Neural cell (in vitro differentiated cells): Measurements from ENCODE around the gene ZC2HC1B. TPM values are rescaled to one million over a fixed set of nuclear protein-coding genes. Genes with fewer than 3 reads are reported as not detected.

Source experiments
- H2AFZ ChIP-seq: fragments of 200-600, 300-800 bp; sonication (generic), shearing (Covaris generic); 2 replicates; pipeline ENCODE4 v1.6.0; 2014; ENCODE audit warnings: low read depth, mild to moderate bottlenecking, antibody characterized with exemption, low read length, moderate library complexity
- H3F3A ChIP-seq: fragments of 200-600 bp; shearing (Covaris generic); 2 replicates; pipeline ENCODE4 v1.6.1; 2016; ENCODE audit warnings: mild to moderate bottlenecking, moderate library complexity, mixed read lengths, antibody characterized with exemption, low read length; ENCODE audit not compliant: insufficient read depth, poor library complexity, severe bottlenecking
- H3K27ac ChIP-seq: fragments of 200-600, 300-800 bp; sonication (generic), shearing (Covaris generic); 2 replicates; pipeline ENCODE4 v1.5.1; 2014; ENCODE audit warnings: mild to moderate bottlenecking, low read length, moderate library complexity
- H3K27me3 ChIP-seq: fragments of 300-800, 200-600 bp; sonication (generic), shearing (Covaris generic); 2 replicates; pipeline ENCODE4 v1.6.0; 2014; ENCODE audit warnings: mild to moderate bottlenecking, low read depth, low read length, moderate library complexity; ENCODE audit not compliant: insufficient read depth
- H3K36me3 ChIP-seq: fragments of 300-800, 200-600 bp; sonication (generic), shearing (Covaris generic); 2 replicates; pipeline ENCODE4 v1.5.1; 2014; ENCODE audit warnings: mild to moderate bottlenecking, antibody characterized with exemption, low read length, moderate library complexity; ENCODE audit not compliant: insufficient read depth
- H3K4me2 ChIP-seq: fragments of 300-800, 200-600 bp; sonication (generic), shearing (Covaris generic); 2 replicates; pipeline ENCODE4 v1.6.0; 2014; ENCODE audit warnings: mild to moderate bottlenecking, low read length
- H3K4me3 ChIP-seq: fragments of 300-800, 200-600 bp; sonication (generic), shearing (Covaris generic); 2 replicates; pipeline ENCODE4 v1.5.1; 2014; ENCODE audit warnings: mild to moderate bottlenecking, low read length, moderate library complexity
- H3K79me2 ChIP-seq: fragments of 200-600 bp; shearing (Covaris generic); replicated peaks from 2 replicates; pipeline ENCODE4 v1.6.0; 2014; ENCODE audit warnings: mild to moderate bottlenecking, low read length, moderate library complexity; ENCODE audit not compliant: insufficient read depth
- H3K9ac ChIP-seq: fragments of 300-800, 200-600 bp; sonication (generic), shearing (Covaris generic); 2 replicates; pipeline ENCODE4 v1.6.1; 2016; ENCODE audit warnings: mild to moderate bottlenecking, low read length, mixed read lengths
- H3K9me2 ChIP-seq: fragments of 200-600 bp; shearing (Covaris generic); 2 replicates; pipeline ENCODE4 v1.6.1; 2016; ENCODE audit warnings: mild to moderate bottlenecking, low read length, mixed read lengths; ENCODE audit not compliant: insufficient read depth
- H3K9me3 ChIP-seq: fragments of 200-600, 300-800 bp; sonication (generic), shearing (Covaris generic); 2 replicates; pipeline ENCODE4 v1.6.1; 2016; ENCODE audit warnings: mild to moderate bottlenecking, mixed run types, low read length, moderate library complexity, mixed read lengths
- H4K20me1 ChIP-seq: fragments of 200-600 bp; shearing (Covaris generic); 2 replicates; pipeline ENCODE4 v1.6.1; 2016; ENCODE audit warnings: mild to moderate bottlenecking, mixed run types; ENCODE audit not compliant: insufficient read depth
- CTCF ChIP-seq: fragments of 450-650 bp; IDR thresholded peaks from 2 replicates; pipeline ENCODE4 v1.5.1; 2014; ENCODE audit warnings: antibody characterized with exemption, mild to moderate bottlenecking, moderate library complexity; ENCODE audit not compliant: poor library complexity, severe bottlenecking
- EP300 ChIP-seq: fragments of 450-650 bp; conservative IDR thresholded peaks from 2 replicates; pipeline ENCODE4 v1.6.1; 2014; ENCODE audit warnings: antibody characterized with exemption, mild to moderate bottlenecking, moderate library complexity; ENCODE audit not compliant: poor library complexity, severe bottlenecking
- EZH2 ChIP-seq: fragments of 200-600, 300-800 bp; shearing (Covaris generic), sonication (generic); IDR thresholded peaks from 2 replicates; pipeline ENCODE4 v1.6.1; 2014; ENCODE audit warnings: antibody characterized with exemption, low read length, borderline replicate concordance, mild to moderate bottlenecking; ENCODE audit not compliant: insufficient read depth, poor library complexity, severe bottlenecking
- MXI1 ChIP-seq: fragments of 450-650 bp; conservative IDR thresholded peaks from 2 replicates; pipeline ENCODE4 v1.6.1; 2014; ENCODE audit warnings: antibody characterized with exemption, mild to moderate bottlenecking; ENCODE audit not compliant: poor library complexity, severe bottlenecking
- POLR2AphosphoS5 ChIP-seq: IDR thresholded peaks from 2 replicates; pipeline ENCODE4 v1.6.1; 2012
- RAD21 ChIP-seq: fragments of 450-650 bp; conservative IDR thresholded peaks from 2 replicates; pipeline ENCODE4 v1.6.1; 2014; ENCODE audit warnings: antibody characterized with exemption, mild to moderate bottlenecking, moderate library complexity
- SMC3 ChIP-seq: fragments of 450-650 bp; conservative IDR thresholded peaks from 2 replicates; pipeline ENCODE4 v1.6.1; 2014; ENCODE audit warnings: antibody characterized with exemption, mild to moderate bottlenecking, moderate library complexity; ENCODE audit not compliant: poor library complexity
- TAF1 ChIP-seq: IDR thresholded peaks from 2 replicates; pipeline ENCODE4 v1.6.1; 2012; ENCODE audit warnings: low read depth
- polyA plus RNA-seq: library from polyadenylated mRNA; depleted of rRNA; stranded (reverse); fragments of >200 nt; gene quantifications from 2 replicates; pipeline ENCODE4 v1.2.3, GENCODE V29; 2014
- TF ChIP-seq, protein P1 (sequence below): IDR thresholded peaks from 2 replicates; pipeline ENCODE4 v1.6.1; 2012; ENCODE audit warnings: borderline replicate concordance

ZC2HC1B gene
- polyA plus RNA-seq, 1 donor from 2014 or later, result not detected

DNA sequence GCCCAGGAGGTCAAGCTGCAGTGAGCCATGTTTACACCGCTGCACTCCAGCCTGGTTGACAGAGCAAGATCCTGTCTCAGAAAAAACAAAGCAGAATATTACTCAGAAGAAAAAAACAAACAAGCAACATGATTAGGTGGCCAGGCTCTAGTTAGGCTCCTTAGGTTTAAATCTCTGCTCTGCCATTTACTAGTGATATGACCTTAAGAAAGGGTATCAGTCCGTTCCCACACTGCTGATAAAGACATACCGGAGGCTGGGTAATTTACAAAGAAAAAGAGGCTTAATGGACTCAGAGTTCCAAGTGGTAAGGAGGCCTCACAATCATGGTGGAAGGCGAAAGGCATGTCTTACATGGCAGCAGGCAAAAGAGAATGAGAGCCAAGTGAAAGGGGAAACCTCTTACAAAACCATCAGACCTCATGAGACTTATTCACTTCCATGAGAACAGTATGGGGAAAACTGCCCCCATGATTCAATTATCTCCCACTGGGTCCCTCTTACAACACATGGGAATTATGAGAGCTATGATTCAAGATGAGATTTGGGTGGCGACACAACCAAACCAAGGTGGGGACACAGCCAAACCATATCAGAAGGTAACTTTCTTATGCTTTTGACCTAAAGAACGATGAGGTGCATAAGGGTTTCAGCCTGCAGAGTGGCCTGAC is 23.5 kb upstream of the ZC2HC1B start:
- H3K27me3 ChIP-seq, result no peaks in the 10 kb centered on the region
- no peak overlapping the region for H3K9ac ChIP-seq
- H3K27ac ChIP-seq, result no peak overlapping the region
- TF ChIP-seq TAF1 (no peak), EP300 (no peak), EZH2 (no peak), SMC3 (no peak), MXI1 (no peak), RAD21 (no peak), POLR2AphosphoS5 (no peak), CTCF (no peak)
- TF ChIP-seq, protein P1, sequence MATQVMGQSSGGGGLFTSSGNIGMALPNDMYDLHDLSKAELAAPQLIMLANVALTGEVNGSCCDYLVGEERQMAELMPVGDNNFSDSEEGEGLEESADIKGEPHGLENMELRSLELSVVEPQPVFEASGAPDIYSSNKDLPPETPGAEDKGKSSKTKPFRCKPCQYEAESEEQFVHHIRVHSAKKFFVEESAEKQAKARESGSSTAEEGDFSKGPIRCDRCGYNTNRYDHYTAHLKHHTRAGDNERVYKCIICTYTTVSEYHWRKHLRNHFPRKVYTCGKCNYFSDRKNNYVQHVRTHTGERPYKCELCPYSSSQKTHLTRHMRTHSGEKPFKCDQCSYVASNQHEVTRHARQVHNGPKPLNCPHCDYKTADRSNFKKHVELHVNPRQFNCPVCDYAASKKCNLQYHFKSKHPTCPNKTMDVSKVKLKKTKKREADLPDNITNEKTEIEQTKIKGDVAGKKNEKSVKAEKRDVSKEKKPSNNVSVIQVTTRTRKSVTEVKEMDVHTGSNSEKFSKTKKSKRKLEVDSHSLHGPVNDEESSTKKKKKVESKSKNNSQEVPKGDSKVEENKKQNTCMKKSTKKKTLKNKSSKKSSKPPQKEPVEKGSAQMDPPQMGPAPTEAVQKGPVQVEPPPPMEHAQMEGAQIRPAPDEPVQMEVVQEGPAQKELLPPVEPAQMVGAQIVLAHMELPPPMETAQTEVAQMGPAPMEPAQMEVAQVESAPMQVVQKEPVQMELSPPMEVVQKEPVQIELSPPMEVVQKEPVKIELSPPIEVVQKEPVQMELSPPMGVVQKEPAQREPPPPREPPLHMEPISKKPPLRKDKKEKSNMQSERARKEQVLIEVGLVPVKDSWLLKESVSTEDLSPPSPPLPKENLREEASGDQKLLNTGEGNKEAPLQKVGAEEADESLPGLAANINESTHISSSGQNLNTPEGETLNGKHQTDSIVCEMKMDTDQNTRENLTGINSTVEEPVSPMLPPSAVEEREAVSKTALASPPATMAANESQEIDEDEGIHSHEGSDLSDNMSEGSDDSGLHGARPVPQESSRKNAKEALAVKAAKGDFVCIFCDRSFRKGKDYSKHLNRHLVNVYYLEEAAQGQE, result no peak
- no peak overlapping the region for H2AFZ ChIP-seq
- H4K20me1 ChIP-seq, result no peaks in the 10 kb centered on the region
- no peaks in the 10 kb centered on the region for H3K9me2 ChIP-seq
- no peak overlapping the region for H3K4me2 ChIP-seq
- H3K9me3 ChIP-seq, result no peaks in the 10 kb centered on the region
- no peak overlapping the region for H3K4me3 ChIP-seq
- no peaks in the 10 kb centered on the region for H3F3A ChIP-seq
- H3K36me3 ChIP-seq, result peaks cover under 1% of the 10 kb centered on the region
- H3K79me2 ChIP-seq, result peaks cover 22% of the 10 kb centered on the region

GRCh38 chr6:143842461-143842901 is 21.8 kb upstream of the ZC2HC1B start:
- Histone ChIP-seq H2AFZ (peak overlapping the region; percentile 87), H3F3A (no peaks in the 10 kb centered on the region), H3K27ac (peak overlapping the region; percentile 95), H4K20me1 (no peaks in the 10 kb centered on the region), H3K27me3 (no peaks in the 10 kb centered on the region), H3K4me2 (peak overlapping the region; percentile 99), H3K9me2 (no peaks in the 10 kb centered on the region), H3K9me3 (no peaks in the 10 kb centered on the region), H3K36me3 (peaks cover 9% of the 10 kb centered on the region), H3K9ac (peak overlapping the region; percentile 88), H3K4me3 (peak overlapping the region; percentile 91), H3K79me2 (peaks cover 22% of the 10 kb centered on the region)
- TF ChIP-seq EP300 (no peak), CTCF (no peak), SMC3 (no peak), TAF1 (no peak), POLR2AphosphoS5 (no peak), RAD21 (no peak), EZH2 (no peak), MXI1 (no peak)
- TF ChIP-seq, protein P1, result no peak
